Activated CD4-positive, CD25-positive, alpha-beta regulatory T cell (primary cell): ENCODE measurements around the gene ST6GALNAC4.
"Not testable (repeated sequence)": the region's sequence is repeated elsewhere in the genome, so short reads cannot be mapped to it uniquely, and the experiment has no call there.

Source experiments
- DNase-seq, 4 experiments: peaks; one replicate each; lab custom pipeline; 2025; lab: John Stamatoyannopoulos, UW

ST6GALNAC4 gene

GRCh38 chr9:127887792-127888191, 29.0 kb downstream of the ST6GALNAC4 start:
- DNase-seq = no peak

GRCh38 chr9:127886401-127886972, 30.4 kb downstream of the ST6GALNAC4 start:
- no peak for DNase-seq

- no peak for DNase-seq
These were observed 31.1 kb downstream of the ST6GALNAC4 start for GRCh38 chr9:127885508-127886281.

GRCh38 chr9:127884976-127885490, 31.8 kb downstream of the ST6GALNAC4 start:
- DNase-seq = no peak

- DNase-seq = no peak
These were observed 32.4 kb downstream of the ST6GALNAC4 start for GRCh38 chr9:127884427-127884911.

GRCh38 chr9:127883959-127884358, 32.9 kb downstream of the ST6GALNAC4 start:
- no peak for DNase-seq

- DNase-seq = not testable (repeated sequence)
These were observed 35.1 kb downstream of the ST6GALNAC4 start for GRCh38 chr9:127881715-127882114.

GRCh38 chr9:127880143-127880542, 36.7 kb downstream of the ST6GALNAC4 start:
- no peak for DNase-seq

GRCh38 chr9:127878652-127879390, 38.0 kb downstream of the ST6GALNAC4 start:
- no peak for DNase-seq

- no peak for DNase-seq
These were observed 38.7 kb downstream of the ST6GALNAC4 start for GRCh38 chr9:127878001-127878651.

- DNase-seq = no peak
These were observed 39.3 kb downstream of the ST6GALNAC4 start, which contains the start of gene AK1 for GRCh38 chr9:127877566-127877998. Gene AK1 (minus strand): TSS chr9:127877675. CDS start chr9:127874617, 3,058 bp downstream.

- no peak for DNase-seq
These were observed 39.9 kb downstream of the ST6GALNAC4 start for GRCh38 chr9:127876764-127877562.

GRCh38 chr9:127876026-127876763, 40.6 kb downstream of the ST6GALNAC4 start:
- DNase-seq = no peak

GRCh38 chr9:127875306-127875966, 41.4 kb downstream of the ST6GALNAC4 start:
- no peak for DNase-seq

GRCh38 chr9:127874301-127875221, 42.3 kb downstream of the ST6GALNAC4 start:
- DNase-seq = no peak

- DNase-seq = no peak
These were observed 43.0 kb downstream of the ST6GALNAC4 start for GRCh38 chr9:127873886-127874285.

GRCh38 chr9:127873223-127873691, 43.6 kb downstream of the ST6GALNAC4 start:
- DNase-seq = no peak
